ENCODE data around the gene NIPA2. TPM values are rescaled to one million over a fixed set of nuclear protein-coding genes. Genes with fewer than 3 reads are reported as not detected.

Gene NIPA2
- polyA plus RNA-seq, 2 of the 4 experiments (the other 2 are of a cell fraction) = 120 to 153 TPM

- TF ChIP-seq ATOH8 (CRISPR knock-in tag; IDR thresholded peaks at IDR 0.05; ENCODE audit: low read depth) = no peak
- TF ChIP-seq FOSB (CRISPR knock-in tag; IDR thresholded peaks at IDR 0.05) = no peak
- no peak for TF ChIP-seq NPAS2 (CRISPR knock-in tag; IDR thresholded peaks at IDR 0.05; ENCODE audit: borderline replicate concordance)
Observed at GRCh38 chr15:22861161-22861560, 22.7 kb downstream of the NIPA2 start (continued).

- ChIA-PET CTCF (interaction anchor here (0.9 kb wide), 1 partner anchor 24 kb away, joined by 3 read pairs; no protein-coding TSS in a partner anchor), POLR2A (no interaction called here)
- DNase-seq (ENCODE audit: low read depth in 1 of 2, low spot score in 1 of 2) (no peak), FAIRE-seq (no peak), ATAC-seq (no peak)
- Histone ChIP-seq H3K4me1 (no peaks in the 10 kb centered on the region), H3K4me2 (no peak overlapping the region), H3K4me3 (no peak overlapping the region), H3K9me3 (no peaks in the 10 kb centered on the region), H3K27ac (no peak overlapping the region)
- WGBS (ENCODE audit: missing lambda C conversion rate) = 94% methylated on average over 3 of the region's 3 CpGs
- TF ChIP-seq TP53 (CRISPR knock-in tag; IDR thresholded peaks at IDR 0.05) (no peak), FOSL2 (IDR thresholded peaks at IDR 0.05) (no peak), FOSL2 (CRISPR knock-in tag; IDR thresholded peaks at IDR 0.05) (no peak), KDM5A (IDR thresholded peaks at IDR 0.05) (no peak), RCOR1 (IDR thresholded peaks at IDR 0.05; ENCODE audit: low read depth, low read length) (no peak)
Observed at GRCh38 chr15:22863356-22863755, 24.9 kb downstream of the NIPA2 start.

GRCh38 chr15:22866079-22866478 lies 27.6 kb downstream of the NIPA2 start:
- no peak for TF ChIP-seq ATOH8 (CRISPR knock-in tag; IDR thresholded peaks at IDR 0.05; ENCODE audit: low read depth)
- no peak for TF ChIP-seq EHMT2 (IDR thresholded peaks at IDR 0.05; ENCODE audit: low read depth)
- no peak for TF ChIP-seq CEBPB (IDR thresholded peaks at IDR 0.05)
- no peak for TF ChIP-seq MAX (IDR thresholded peaks at IDR 0.05)
- TF ChIP-seq KDM5A (IDR thresholded peaks at IDR 0.05) = no peak
- no peak for TF ChIP-seq HOXA7 (CRISPR knock-in tag; IDR thresholded peaks at IDR 0.05)
- no peak for TF ChIP-seq GATA3 (IDR thresholded peaks at IDR 0.05; ENCODE audit: borderline replicate concordance)
- no peak for TF ChIP-seq CBX8 (IDR thresholded peaks at IDR 0.05)
- TF ChIP-seq BHLHE40 (IDR thresholded peaks at IDR 0.05; ENCODE audit: low read depth, low read length) = no peak
- TF ChIP-seq, protein P1, sequence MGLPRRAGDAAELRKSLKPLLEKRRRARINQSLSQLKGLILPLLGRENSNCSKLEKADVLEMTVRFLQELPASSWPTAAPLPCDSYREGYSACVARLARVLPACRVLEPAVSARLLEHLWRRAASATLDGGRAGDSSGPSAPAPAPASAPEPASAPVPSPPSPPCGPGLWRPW (IDR thresholded peaks at IDR 0.05) = no peak
- TF ChIP-seq HOXB13 (CRISPR knock-in tag; IDR thresholded peaks at IDR 0.05; ENCODE audit: low read depth) = no peak
- TF ChIP-seq MAZ (IDR thresholded peaks at IDR 0.05; ENCODE audit: borderline replicate concordance, low read depth, low read length) = no peak
- TF ChIP-seq CHD2 (IDR thresholded peaks at IDR 0.05; ENCODE audit: low read length, partially characterized antibody) = no peak
- no peak for TF ChIP-seq RFX5 (IDR thresholded peaks at IDR 0.05)
- no peak for TF ChIP-seq KDM1A (IDR thresholded peaks at IDR 0.05; ENCODE audit: low read depth)
- TF ChIP-seq ZFP36 (IDR thresholded peaks at IDR 0.05; ENCODE audit: borderline replicate concordance, partially characterized antibody) = no peak
- TF ChIP-seq CBX2 (IDR thresholded peaks at IDR 0.05; ENCODE audit: borderline replicate concordance, low read depth) = no peak
- TF ChIP-seq NPAS2 (CRISPR knock-in tag; IDR thresholded peaks at IDR 0.05; ENCODE audit: borderline replicate concordance) = no peak
- TF ChIP-seq SMC3 (IDR thresholded peaks at IDR 0.05) = no peak
- H3K4me2 ChIP-seq = no peak overlapping the region
- H3K27ac ChIP-seq = no peak overlapping the region
- CTCF ChIA-PET = interaction anchor here (0.6 to 1.3 kb wide), 4 partner anchors 10 to 601 kb away, joined by 3 to 7 read pairs (median 4); no protein-coding TSS in a partner anchor
- no peak overlapping the region for H3K4me3 ChIP-seq
- no peaks in the 10 kb centered on the region for H3K9me3 ChIP-seq
- POLR2A ChIA-PET = no interaction called here
- ATAC-seq = no peak
- no peak for DNase-seq (ENCODE audit: low read depth in 1 of 2, low spot score in 1 of 2)
- no peaks in the 10 kb centered on the region for H3K4me1 ChIP-seq
- no peak for FAIRE-seq
- 86% methylated on average over 7 of the region's 7 CpGs for WGBS (ENCODE audit: missing lambda C conversion rate)

All from A549 (cell line).